Glutamatergic neuron (in vitro differentiated cells): ENCODE data around the gene RPS18. TPM values are rescaled to one million over a fixed set of nuclear protein-coding genes. Genes with fewer than 3 reads are reported as not detected.
"Not testable (repeated sequence)": the region's sequence is repeated elsewhere in the genome, so short reads cannot be mapped to it uniquely, and the experiment has no call there.

Experiments used
- DNase-seq: peaks from one replicate; pipeline ENCODE4 v3.0.0; 2022
- H3K27ac Mint-ChIP-seq: one replicate; pipeline ENCODE4 v1.8.0; 2020; ENCODE audit warnings: mild to moderate bottlenecking, mixed read lengths, inconsistent platforms; ENCODE audit not compliant: unreplicated experiment
- H3K27me3 Mint-ChIP-seq: one replicate; pipeline ENCODE4 v1.8.0; 2020; ENCODE audit warnings: mild to moderate bottlenecking, moderate library complexity, mixed read lengths, inconsistent platforms; ENCODE audit not compliant: unreplicated experiment
- H3K36me3 Mint-ChIP-seq: one replicate; pipeline ENCODE4 v1.8.0; 2020; ENCODE audit warnings: mild to moderate bottlenecking, mixed read lengths, inconsistent platforms; ENCODE audit not compliant: unreplicated experiment
- H3K4me1 Mint-ChIP-seq: one replicate; pipeline ENCODE4 v1.8.0; 2020; ENCODE audit warnings: mild to moderate bottlenecking, low read depth, mixed read lengths, inconsistent platforms; ENCODE audit not compliant: unreplicated experiment
- H3K4me3 Mint-ChIP-seq: one replicate; pipeline ENCODE4 v1.8.0; 2020; ENCODE audit warnings: mild to moderate bottlenecking, mixed read lengths, inconsistent platforms; ENCODE audit not compliant: unreplicated experiment
- H3K9me3 Mint-ChIP-seq: one replicate; pipeline ENCODE4 v1.8.0; 2020; ENCODE audit warnings: mild to moderate bottlenecking, moderate library complexity, mixed read lengths, inconsistent platforms; ENCODE audit not compliant: unreplicated experiment
- total RNA-seq: library from RNA; stranded (reverse); fragmentation: NEBNext Ultra II Directional; extraction: Animal tissue kit (Norgen Biotek cat#: 25700); gene quantifications from one replicate; pipeline ENCODE4 v1.2.1, GENCODE V29; 2021; ENCODE audit not compliant: unreplicated experiment
- TF ChIP-seq, protein P1 (sequence below): fragments of 200-600 bp; sonication (generic); IDR thresholded peaks from one replicate; pipeline ENCODE4 v1.5.0; 2021; ENCODE audit not compliant: partially characterized antibody, unreplicated experiment

The RPS18 gene
- total RNA-seq, 1 donor from 2014 or later: 1,024 TPM

- no peak for DNase-seq
- Mint-ChIP-seq H3K9me3 (peaks cover 3% of the 10 kb centered on the region), H3K27ac (no peak overlapping the region), H3K4me1 (peaks cover 18% of the 10 kb centered on the region), H3K4me3 (no peak overlapping the region), H3K27me3 (peaks cover 8% of the 10 kb centered on the region), H3K36me3 (no peaks in the 10 kb centered on the region)
- TF ChIP-seq, protein P1, sequence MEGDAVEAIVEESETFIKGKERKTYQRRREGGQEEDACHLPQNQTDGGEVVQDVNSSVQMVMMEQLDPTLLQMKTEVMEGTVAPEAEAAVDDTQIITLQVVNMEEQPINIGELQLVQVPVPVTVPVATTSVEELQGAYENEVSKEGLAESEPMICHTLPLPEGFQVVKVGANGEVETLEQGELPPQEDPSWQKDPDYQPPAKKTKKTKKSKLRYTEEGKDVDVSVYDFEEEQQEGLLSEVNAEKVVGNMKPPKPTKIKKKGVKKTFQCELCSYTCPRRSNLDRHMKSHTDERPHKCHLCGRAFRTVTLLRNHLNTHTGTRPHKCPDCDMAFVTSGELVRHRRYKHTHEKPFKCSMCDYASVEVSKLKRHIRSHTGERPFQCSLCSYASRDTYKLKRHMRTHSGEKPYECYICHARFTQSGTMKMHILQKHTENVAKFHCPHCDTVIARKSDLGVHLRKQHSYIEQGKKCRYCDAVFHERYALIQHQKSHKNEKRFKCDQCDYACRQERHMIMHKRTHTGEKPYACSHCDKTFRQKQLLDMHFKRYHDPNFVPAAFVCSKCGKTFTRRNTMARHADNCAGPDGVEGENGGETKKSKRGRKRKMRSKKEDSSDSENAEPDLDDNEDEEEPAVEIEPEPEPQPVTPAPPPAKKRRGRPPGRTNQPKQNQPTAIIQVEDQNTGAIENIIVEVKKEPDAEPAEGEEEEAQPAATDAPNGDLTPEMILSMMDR: no peak
Measured at GRCh38 chr6:33252759-33253158, 19.1 kb upstream of the RPS18 start.

DNA sequence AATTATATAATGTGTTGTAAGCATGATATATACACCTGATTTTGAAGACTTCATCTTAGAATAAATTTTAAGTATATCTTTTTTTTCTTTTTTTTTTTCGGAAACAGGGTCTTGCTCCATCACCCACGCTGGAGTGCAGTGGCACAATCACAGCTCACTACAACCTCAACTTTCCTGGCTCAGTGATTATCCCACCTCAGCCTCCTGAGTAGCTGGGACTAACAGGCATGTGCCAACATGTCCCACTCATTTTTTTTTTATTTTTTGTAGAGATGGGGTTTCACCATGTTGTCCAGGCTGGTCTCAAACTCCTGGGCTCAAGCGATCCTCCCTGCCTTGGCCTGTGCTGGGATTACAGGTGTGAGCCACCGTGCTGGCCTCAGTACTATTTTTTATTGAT lies 17.3 kb upstream of the RPS18 start:
- Mint-ChIP-seq H3K36me3 (no peaks in the 10 kb centered on the region), H3K27me3 (peaks cover 4% of the 10 kb centered on the region), H3K27ac (no peak overlapping the region), H3K4me3 (no peak overlapping the region), H3K4me1 (peaks cover 10% of the 10 kb centered on the region), H3K9me3 (peaks cover 1% of the 10 kb centered on the region)
- TF ChIP-seq, protein P1: no peak
- DNase-seq: no peak

DNA sequence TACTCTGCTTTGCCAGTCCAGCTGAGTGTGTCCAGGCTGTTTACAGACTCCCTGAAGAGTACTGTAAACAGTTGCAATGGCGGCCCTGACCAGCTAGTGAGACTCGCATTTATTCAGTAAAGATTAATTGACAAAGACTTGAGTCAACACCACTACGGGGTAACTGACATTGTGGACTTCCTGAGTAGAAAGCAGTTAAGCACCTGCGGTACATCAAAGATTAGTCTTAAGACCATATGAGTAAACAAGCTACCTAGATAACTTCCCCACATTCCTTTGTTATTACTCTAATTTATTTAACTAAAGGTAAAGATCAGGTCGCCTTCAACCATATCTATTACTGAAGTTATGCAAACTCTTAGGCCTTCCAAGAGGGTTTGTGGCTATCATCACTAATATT lies 12.8 kb upstream of the RPS18 start:
- Mint-ChIP-seq H3K4me3 (no peak overlapping the region), H3K27ac (no peak overlapping the region), H3K4me1 (peaks cover 3% of the 10 kb centered on the region), H3K9me3 (no peaks in the 10 kb centered on the region), H3K36me3 (no peaks in the 10 kb centered on the region), H3K27me3 (peaks cover 4% of the 10 kb centered on the region)
- DNase-seq: no peak
- TF ChIP-seq, protein P1: no peak

DNA sequence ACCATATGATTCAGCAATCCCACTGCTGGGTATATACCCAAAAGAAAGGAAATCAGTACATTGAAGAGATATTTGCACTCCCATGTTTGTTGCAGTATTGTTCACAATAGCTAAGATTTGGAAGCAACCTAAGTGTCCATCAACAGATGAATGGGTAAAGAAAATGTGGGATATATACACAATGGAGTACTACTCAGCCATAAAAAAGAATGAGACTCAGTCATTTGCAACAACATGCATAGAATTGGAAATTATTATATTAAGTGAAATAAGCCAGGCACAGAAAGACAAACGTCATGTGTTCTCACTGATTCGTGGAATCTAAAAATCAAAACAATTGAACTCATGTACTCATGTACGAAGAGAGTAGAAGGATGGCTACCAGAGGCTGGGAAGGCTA lies 9.4 kb upstream of the RPS18 start:
- not testable (repeated sequence) for H3K4me3 Mint-ChIP-seq, H3K9me3 Mint-ChIP-seq, H3K27ac Mint-ChIP-seq, H3K27me3 Mint-ChIP-seq, H3K36me3 Mint-ChIP-seq, DNase-seq, H3K4me1 Mint-ChIP-seq

GRCh38 chr6:33264015-33264414 lies 7.9 kb upstream of the RPS18 start:
- Mint-ChIP-seq H3K27me3 (peaks cover 5% of the 10 kb centered on the region), H3K36me3 (no peaks in the 10 kb centered on the region), H3K4me3 (no peak overlapping the region), H3K4me1 (peaks cover 3% of the 10 kb centered on the region), H3K9me3 (no peaks in the 10 kb centered on the region), H3K27ac (no peak overlapping the region)
- DNase-seq: no peak
- TF ChIP-seq, protein P1: no peak

GRCh38 chr6:33271117-33271467 lies 783 bp upstream of the RPS18 start:
- Mint-ChIP-seq H3K4me1 (peaks cover 22% of the 10 kb centered on the region), H3K4me3 (peak overlapping the region; percentile 98), H3K27me3 (peaks cover 9% of the 10 kb centered on the region), H3K36me3 (no peaks in the 10 kb centered on the region), H3K9me3 (peaks cover 4% of the 10 kb centered on the region), H3K27ac (peak overlapping the region; percentile 100)
- no peak for DNase-seq
- TF ChIP-seq, protein P1: peak; percentile 20
